Measurements from ENCODE around the gene ZNF8. TPM values are rescaled to one million over a fixed set of nuclear protein-coding genes. Genes with fewer than 3 reads are reported as not detected.
"Not testable (repeated sequence)": the region's sequence is repeated elsewhere in the genome, so short reads cannot be mapped to it uniquely, and the experiment has no call there.

Gene ZNF8
- total RNA-seq (1 to 10 TPM; 5.6 to 6.6 TPM), total RNA-seq (12.7 to 16.6 reads per million in 2 donors)

- peak; percentile 90 to 93 (median 91) for DNase-seq
- Mint-ChIP-seq H3K27ac (peak within 1 kb of the TSS; percentile 95), H3K27me3 (no peaks in the 10 kb centered on the region), H3K4me3 (peak within 1 kb of the TSS; percentile 97), H3K36me3 (ENCODE audit: low read depth) (peaks cover 8% of the 10 kb centered on the region), H3K4me1 (peaks cover 25% of the 10 kb centered on the region)
- ATAC-seq = peak; percentile 98
- no peaks in the 10 kb centered on the region for H3K9me3 ChIP-seq (ENCODE audit: control insufficient read depth, low read length, poor library complexity, severe bottlenecking)
Observed at GRCh38 chr19:58278541-58279041, at the start of gene ZNF8. TSS of gene ZNF8 (plus strand) at chr19:58278955. CDS start at chr19:58279082, 127 bp downstream.

DNA sequence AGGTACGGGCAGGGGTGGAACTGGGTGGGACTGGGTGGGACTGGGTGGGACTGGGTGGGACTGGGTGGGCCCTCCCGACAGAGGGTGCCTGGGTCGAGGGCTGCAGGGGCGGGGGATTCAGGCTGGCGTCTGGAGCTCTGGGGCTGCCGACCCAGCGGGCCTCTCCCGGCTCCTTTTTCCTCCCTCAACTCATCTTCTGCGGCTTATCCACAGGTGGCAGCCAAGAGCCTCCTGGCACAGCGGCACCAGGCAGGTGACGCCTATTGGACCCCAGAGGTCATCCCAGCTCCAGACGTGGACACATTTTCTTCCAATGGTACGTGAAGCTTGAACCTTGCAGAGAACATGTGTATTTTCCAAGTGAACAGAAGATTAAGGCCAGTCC, 49.5 kb upstream of the ZNF8 start:
- no peaks in the 10 kb centered on the region for H3K27me3 Mint-ChIP-seq
- no peak for DNase-seq
- H3K9me3 ChIP-seq (ENCODE audit: control insufficient read depth, low read length, poor library complexity, severe bottlenecking) = no peaks in the 10 kb centered on the region
- peaks cover 10% of the 10 kb centered on the region for H3K36me3 Mint-ChIP-seq (ENCODE audit: low read depth)
- peak overlapping the region; percentile 93 for H3K4me3 Mint-ChIP-seq
- no peak overlapping the region for H3K27ac Mint-ChIP-seq
- peak; percentile 47 for ATAC-seq
- peaks cover 5% of the 10 kb centered on the region for H3K4me1 Mint-ChIP-seq

DNA sequence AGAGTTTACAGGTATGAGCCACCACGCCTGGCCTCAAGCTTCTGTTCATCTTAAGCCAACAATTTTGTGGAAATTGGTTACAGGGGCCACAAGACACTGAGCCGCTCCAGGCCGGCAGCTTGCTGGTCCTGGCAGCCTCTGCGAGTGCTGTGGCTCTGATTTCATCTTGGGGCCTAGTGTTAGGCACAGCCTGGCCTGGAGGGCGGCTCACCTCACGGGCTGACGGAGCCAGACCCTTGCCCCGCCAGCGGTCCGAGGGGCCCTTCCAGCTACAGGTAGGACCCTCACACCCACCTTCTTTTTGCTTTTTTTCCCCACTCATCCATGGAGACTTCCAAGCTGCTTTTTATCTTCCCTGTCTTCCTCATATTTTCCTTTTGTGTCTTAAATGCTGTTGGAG, 41.4 kb upstream of the ZNF8 start:
- H3K9me3 ChIP-seq (ENCODE audit: control insufficient read depth, low read length, poor library complexity, severe bottlenecking) = peaks cover 6% of the 10 kb centered on the region
- Mint-ChIP-seq H3K4me1 (no peaks in the 10 kb centered on the region), H3K36me3 (ENCODE audit: low read depth) (peaks cover 14% of the 10 kb centered on the region), H3K27ac (no peak overlapping the region), H3K4me3 (no peak overlapping the region), H3K27me3 (no peaks in the 10 kb centered on the region)
- ATAC-seq (no peak), DNase-seq (no peak)

- no peak for ATAC-seq
Observed at GRCh38 chr19:58243351-58243750, 35.4 kb upstream of the ZNF8 start.

DNA sequence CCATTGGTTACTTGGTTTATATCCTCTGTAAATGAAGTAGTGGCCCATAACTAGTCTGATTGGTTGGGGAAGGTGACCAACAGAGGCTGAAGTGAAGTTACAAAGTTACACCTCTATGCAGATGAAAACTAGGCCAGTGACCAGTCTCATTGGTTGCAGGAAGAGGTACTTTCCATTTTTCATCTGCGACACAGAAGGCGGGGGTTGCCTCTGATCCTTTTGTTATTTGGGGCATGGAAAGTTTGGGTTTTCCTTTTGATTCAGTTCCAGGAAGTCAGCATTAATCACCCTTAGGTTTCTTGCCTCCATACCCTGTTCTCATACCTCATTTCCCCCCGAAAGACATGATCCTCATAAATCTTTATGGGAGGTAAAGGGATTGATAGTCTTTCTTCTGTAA, 29.9 kb upstream of the ZNF8 start:
- DNase-seq (no peak), ATAC-seq (no peak)
- Mint-ChIP-seq H3K4me1 (no peaks in the 10 kb centered on the region), H3K36me3 (ENCODE audit: low read depth) (peaks cover 9% of the 10 kb centered on the region), H3K27ac (no peak overlapping the region), H3K27me3 (no peaks in the 10 kb centered on the region), H3K4me3 (no peak overlapping the region)
- H3K9me3 ChIP-seq (ENCODE audit: control insufficient read depth, low read length, poor library complexity, severe bottlenecking) = peaks cover 26% of the 10 kb centered on the region

More at GRCh38 chr19:58243351-58243750, 35.4 kb upstream of the ZNF8 start:
- DNase-seq = no peak
- Mint-ChIP-seq H3K27ac (no peak overlapping the region), H3K36me3 (ENCODE audit: low read depth) (peaks cover 12% of the 10 kb centered on the region), H3K4me1 (no peaks in the 10 kb centered on the region), H3K27me3 (no peaks in the 10 kb centered on the region), H3K4me3 (no peak overlapping the region)
- peaks cover 19% of the 10 kb centered on the region for H3K9me3 ChIP-seq (ENCODE audit: control insufficient read depth, low read length, poor library complexity, severe bottlenecking)

DNA sequence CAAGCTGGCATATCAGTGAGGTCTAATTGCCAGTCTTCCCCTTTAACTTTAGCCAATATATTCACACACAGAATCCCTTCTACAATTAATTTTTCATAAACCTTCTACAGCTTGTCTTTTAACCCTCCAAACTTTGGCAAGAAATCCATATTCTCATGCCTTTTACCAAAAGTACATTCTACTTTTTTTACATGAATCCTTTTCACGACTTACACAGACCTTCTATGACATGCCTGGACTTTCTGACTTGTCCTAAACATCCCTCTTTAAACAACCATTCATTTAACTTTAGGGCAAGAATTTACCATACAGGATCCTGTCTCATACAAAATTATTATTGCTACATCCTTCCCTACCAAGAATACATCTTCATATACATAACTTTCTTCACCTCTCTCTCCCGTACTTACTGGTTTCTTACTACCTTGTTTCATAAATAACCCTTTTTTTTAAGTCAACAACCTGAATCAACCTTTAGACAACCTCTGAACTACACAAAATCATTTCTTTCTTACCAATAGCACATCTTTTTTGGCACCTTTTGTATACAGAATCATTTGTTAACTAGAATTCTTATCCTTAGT, 26.6 kb upstream of the ZNF8 start:
- no peak overlapping the region for H3K4me3 Mint-ChIP-seq
- no peak for ATAC-seq
- H3K27ac Mint-ChIP-seq = no peak overlapping the region
- DNase-seq = no peak
- H3K36me3 Mint-ChIP-seq (ENCODE audit: low read depth) = peaks cover 10% of the 10 kb centered on the region
- H3K4me1 Mint-ChIP-seq = no peaks in the 10 kb centered on the region
- no peaks in the 10 kb centered on the region for H3K27me3 Mint-ChIP-seq
- H3K9me3 ChIP-seq (ENCODE audit: control insufficient read depth, low read length, poor library complexity, severe bottlenecking) = peaks cover 30% of the 10 kb centered on the region

- not testable (repeated sequence) for DNase-seq, H3K27me3 Mint-ChIP-seq, H3K27ac Mint-ChIP-seq, H3K4me1 Mint-ChIP-seq, H3K4me3 Mint-ChIP-seq, ATAC-seq
- peaks cover 11% of the 10 kb centered on the region for H3K36me3 Mint-ChIP-seq (ENCODE audit: low read depth)
- H3K9me3 ChIP-seq (ENCODE audit: control insufficient read depth, low read length, poor library complexity, severe bottlenecking) = peaks cover 82% of the 10 kb centered on the region
Observed at GRCh38 chr19:58258259-58258658, 20.5 kb upstream of the ZNF8 start.

GRCh38 chr19:58261600-58261967, 17.2 kb upstream of the ZNF8 start:
- H3K9me3 ChIP-seq (ENCODE audit: control insufficient read depth, low read length, poor library complexity, severe bottlenecking) = peaks cover 75% of the 10 kb centered on the region
- no peak overlapping the region for H3K4me3 Mint-ChIP-seq
- DNase-seq (no peak), ATAC-seq (no peak)
- peak overlapping the region; percentile 73 for H3K27ac Mint-ChIP-seq
- no peaks in the 10 kb centered on the region for H3K4me1 Mint-ChIP-seq
- peaks cover 9% of the 10 kb centered on the region for H3K36me3 Mint-ChIP-seq (ENCODE audit: low read depth)
- no peaks in the 10 kb centered on the region for H3K27me3 Mint-ChIP-seq

DNA sequence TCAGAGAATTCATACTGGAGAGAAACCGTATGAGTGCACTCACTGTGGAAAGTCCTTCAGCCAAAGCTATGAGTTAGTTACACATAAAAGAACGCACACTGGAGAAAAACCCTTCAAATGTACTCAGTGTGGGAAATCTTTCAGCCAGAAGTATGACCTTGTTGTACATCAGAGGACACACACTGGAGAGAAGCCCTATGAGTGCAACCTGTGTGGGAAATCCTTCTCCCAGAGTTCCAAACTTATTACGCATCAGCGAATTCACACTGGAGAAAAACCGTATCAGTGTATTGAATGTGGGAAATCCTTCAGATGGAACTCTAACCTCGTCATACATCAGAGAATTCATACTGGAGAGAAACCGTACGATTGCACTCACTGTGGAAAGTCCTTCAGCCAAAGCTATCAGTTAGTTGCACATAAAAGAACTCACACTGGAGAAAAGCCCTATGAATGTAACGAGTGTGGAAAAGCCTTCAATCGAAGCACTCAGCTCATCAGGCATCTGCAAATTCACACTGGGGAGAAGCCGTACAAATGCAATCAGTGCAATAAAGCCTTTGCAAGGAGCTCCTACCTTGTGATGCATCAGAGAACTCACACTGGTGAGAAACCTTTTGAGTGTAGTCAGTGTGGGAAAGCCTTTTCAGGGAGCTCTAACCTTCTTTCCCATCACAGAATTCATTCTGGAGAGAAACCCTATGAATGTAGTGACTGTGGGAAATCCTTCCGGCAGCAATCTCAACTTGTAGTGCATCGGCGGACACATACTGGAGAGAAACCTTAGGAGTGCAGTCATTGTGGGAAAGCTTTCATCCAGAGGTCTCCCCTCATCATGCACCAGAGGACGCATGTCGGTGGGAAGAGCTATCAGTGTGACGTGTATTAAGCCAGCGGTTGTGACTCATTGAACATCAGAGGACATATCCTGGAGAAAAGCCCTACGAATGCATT, 16.5 kb upstream of the ZNF8 start:
- H3K4me1 Mint-ChIP-seq = no peaks in the 10 kb centered on the region

DNA sequence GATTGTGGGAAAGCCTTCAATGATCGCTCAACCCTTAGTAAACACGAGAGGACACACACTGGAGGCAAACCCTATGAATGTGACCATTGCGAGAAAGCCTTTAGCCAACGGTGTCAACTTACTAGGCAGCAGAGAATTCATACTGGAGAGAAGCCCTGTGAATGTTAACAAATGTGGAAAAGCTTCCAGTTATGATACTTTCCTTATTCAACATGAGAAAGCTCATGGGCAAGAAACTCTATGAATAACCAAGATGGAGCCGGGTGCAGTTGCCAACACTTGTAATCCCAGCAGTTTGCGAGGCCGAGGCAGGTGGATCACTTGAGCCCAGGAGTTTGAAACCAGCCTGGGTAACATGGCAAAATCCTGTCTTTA, 15.8 kb upstream of the ZNF8 start:
- ATAC-seq (no peak), DNase-seq (no peak)
- peaks cover 9% of the 10 kb centered on the region for H3K36me3 Mint-ChIP-seq (ENCODE audit: low read depth)
- H3K4me3 Mint-ChIP-seq = no peak overlapping the region
- H3K27me3 Mint-ChIP-seq = no peaks in the 10 kb centered on the region
- no peaks in the 10 kb centered on the region for H3K4me1 Mint-ChIP-seq
- peaks cover 64% of the 10 kb centered on the region for H3K9me3 ChIP-seq (ENCODE audit: control insufficient read depth, low read length, poor library complexity, severe bottlenecking)
- H3K27ac Mint-ChIP-seq = peak overlapping the region; percentile 45

More for the DNA sequence above, 16.5 kb upstream of the ZNF8 start:
- H3K27me3 Mint-ChIP-seq = no peaks in the 10 kb centered on the region
- no peak overlapping the region for H3K4me3 Mint-ChIP-seq
- peaks cover 9% of the 10 kb centered on the region for H3K36me3 Mint-ChIP-seq (ENCODE audit: low read depth)
- DNase-seq (no peak), ATAC-seq (no peak)
- peak overlapping the region; percentile 45 for H3K27ac Mint-ChIP-seq
- peaks cover 70% of the 10 kb centered on the region for H3K9me3 ChIP-seq (ENCODE audit: control insufficient read depth, low read length, poor library complexity, severe bottlenecking)

GRCh38 chr19:58265100-58265499, 13.7 kb upstream of the ZNF8 start:
- H3K9me3 ChIP-seq (ENCODE audit: control insufficient read depth, low read length, poor library complexity, severe bottlenecking) = peaks cover 46% of the 10 kb centered on the region
- no peak overlapping the region for H3K27ac Mint-ChIP-seq
- ATAC-seq (no peak), DNase-seq (no peak)
- H3K27me3 Mint-ChIP-seq = no peaks in the 10 kb centered on the region
- H3K36me3 Mint-ChIP-seq (ENCODE audit: low read depth) = peaks cover 7% of the 10 kb centered on the region
- H3K4me3 Mint-ChIP-seq = no peak overlapping the region
- no peaks in the 10 kb centered on the region for H3K4me1 Mint-ChIP-seq

GRCh38 chr19:58268344-58268743, 10.4 kb upstream of the ZNF8 start:
- DNase-seq (no peak), ATAC-seq (no peak)
- Mint-ChIP-seq H3K4me3 (no peak overlapping the region), H3K4me1 (no peaks in the 10 kb centered on the region), H3K27me3 (no peaks in the 10 kb centered on the region), H3K36me3 (ENCODE audit: low read depth) (peaks cover 3% of the 10 kb centered on the region), H3K27ac (no peak overlapping the region)
- H3K9me3 ChIP-seq (ENCODE audit: control insufficient read depth, low read length, poor library complexity, severe bottlenecking) = peaks cover 21% of the 10 kb centered on the region

- no peak overlapping the region for H3K27ac Mint-ChIP-seq
- H3K27me3 Mint-ChIP-seq = no peaks in the 10 kb centered on the region
- ATAC-seq (no peak), DNase-seq (no peak)
- no peak overlapping the region for H3K4me3 Mint-ChIP-seq
- H3K9me3 ChIP-seq (ENCODE audit: control insufficient read depth, low read length, poor library complexity, severe bottlenecking) = peaks cover 7% of the 10 kb centered on the region
- peaks cover 10% of the 10 kb centered on the region for H3K4me1 Mint-ChIP-seq
- peaks cover 8% of the 10 kb centered on the region for H3K36me3 Mint-ChIP-seq (ENCODE audit: low read depth)
Observed at GRCh38 chr19:58274771-58275201, 4.0 kb upstream of the ZNF8 start.

All from T-helper 17 cell (primary cell).